K562 (cell line): Measurements from ENCODE around the gene ZNF276. TPM values are rescaled to one million over a fixed set of nuclear protein-coding genes. Genes with fewer than 3 reads are reported as not detected.

Experiments used
- CHD2 ChIP-seq: IDR thresholded peaks from 2 replicates; pipeline ENCODE4 v1.6.1; 2011; ENCODE audit warnings: low read depth, low read length
- DNMT1 ChIP-seq: fragments of 450-650 bp; IDR thresholded peaks from 2 replicates; pipeline ENCODE4 v1.6.1; 2016; ENCODE audit warnings: antibody characterized with exemption, mild to moderate bottlenecking
- FOXA1 ChIP-seq: fragments of 450-650 bp; IDR thresholded peaks from 2 replicates; pipeline ENCODE4 v1.6.1; 2016; ENCODE audit warnings: mild to moderate bottlenecking, borderline replicate concordance
- FOXP1 ChIP-seq: sonication (generic); formaldehyde crosslinking; IDR thresholded peaks from 2 replicates; pipeline ENCODE4 v1.8.0; 2022; ENCODE audit warnings: mild to moderate bottlenecking, missing genetic modification reagents
- HES1 ChIP-seq: fragments of 450-650 bp; IDR thresholded peaks from 2 replicates; pipeline ENCODE4 v1.6.1; 2016; ENCODE audit warnings: low read depth, mild to moderate bottlenecking, moderate library complexity
- ID3 ChIP-seq, 2 experiments: fragments of 250-450 bp in 1 of 2; fragments of 450-650 bp in 1 of 2; sonication (Bioruptor Pico) in 1 of 2; IDR thresholded peaks; 2 replicates each; pipeline versions ENCODE4 v1.6.1 to v1.8.0; 2016 to 2021; ENCODE audit warnings: mild to moderate bottlenecking in 2 of 2, moderate library complexity in 2 of 2, missing compliant biosample characterization in 1 of 2, missing genetic modification characterization in 1 of 2
- KDM1A ChIP-seq, 2 experiments: fragments of 450-650 bp; IDR thresholded peaks; 2 replicates each; pipeline ENCODE4 v1.6.1; 2016; ENCODE audit warnings: mild to moderate bottlenecking in 2 of 2
- MECOM ChIP-seq: fragments of 250-450 bp; sonication (Bioruptor Pico); IDR thresholded peaks from 2 replicates; pipeline ENCODE4 v1.8.0; 2022; ENCODE audit warnings: inconsistent platforms
- NFIX ChIP-seq: fragments of 250-450 bp; sonication (Bioruptor Pico); IDR thresholded peaks from 2 replicates; pipeline ENCODE4 v1.4.0; 2020; ENCODE audit warnings: low read depth, mild to moderate bottlenecking, moderate library complexity
- SFPQ ChIP-seq: fragments of 200-400 bp; formaldehyde crosslinking; IDR thresholded peaks from 2 replicates; pipeline ENCODE4 v1.6.1; 2017; ENCODE audit warnings: mild to moderate bottlenecking, low read depth, low read length, moderate library complexity
- SIRT6 ChIP-seq: IDR thresholded peaks from one replicate; pipeline ENCODE4 v1.6.1; 2012; ENCODE audit warnings: low read depth, mild to moderate bottlenecking, control low read depth, inconsistent platforms, low read length, moderate library complexity
- SMAD1 ChIP-seq: fragments of 150-350 bp; IDR thresholded peaks from 2 replicates; pipeline ENCODE4 v1.6.1; 2014; ENCODE audit warnings: low read length, low read depth; ENCODE audit not compliant: partially characterized antibody
- SNAPC5 ChIP-seq: fragments of 250-450 bp; sonication (Bioruptor Pico); IDR thresholded peaks from 2 replicates; pipeline ENCODE4 v1.8.0; 2021; ENCODE audit warnings: moderate library complexity, mild to moderate bottlenecking, inconsistent platforms
- SP1 ChIP-seq: sonication (generic); formaldehyde crosslinking; IDR thresholded peaks from 2 replicates; pipeline ENCODE4 v1.8.1; 2022; ENCODE audit warnings: mild to moderate bottlenecking, missing genetic modification reagents
- TAF15 ChIP-seq: fragments of 200-400 bp; formaldehyde crosslinking; IDR thresholded peaks from 2 replicates; pipeline ENCODE4 v1.6.1; 2017; ENCODE audit warnings: mild to moderate bottlenecking, low read depth, low read length, moderate library complexity
- VEZF1 ChIP-seq: fragments of 200-800 bp; sonication (Bioruptor generic); IDR thresholded peaks from 2 replicates; pipeline ENCODE4 v1.6.1; 2017; ENCODE audit warnings: missing genetic modification characterization, missing compliant biosample characterization
- ZNF232 ChIP-seq: sonication (generic); formaldehyde crosslinking; IDR thresholded peaks from 2 replicates; pipeline ENCODE4 v1.8.0; 2022; ENCODE audit warnings: mild to moderate bottlenecking, missing genetic modification reagents
- ZNF3 ChIP-seq: fragments of 250-450 bp; sonication (Bioruptor Pico); IDR thresholded peaks from 2 replicates; pipeline ENCODE4 v1.5.0; 2021; ENCODE audit warnings: mild to moderate bottlenecking, moderate library complexity
- ZNF707 ChIP-seq: fragments of 250-450 bp; sonication (Bioruptor Pico); conservative IDR thresholded peaks from 2 replicates; pipeline ENCODE4 v1.8.0; 2022; ENCODE audit warnings: inconsistent platforms, mild to moderate bottlenecking, moderate library complexity
- polyA plus RNA-seq, 8 experiments: library from polyadenylated mRNA; depleted of rRNA in 4 of 8; stranded (reverse) in 5 of 8; unstranded in 3 of 8; fragments of >200 nt; fragmentation: Nextera tagmentation in 2 of 8; fragmentation: Illumina TruSeq in 1 of 8; extraction: Ambion mirVana in 2 of 8; extraction: Trizol in 1 of 8; gene quantifications; 2 replicates each; pipeline versions ENCODE4 v1.2.1 to v1.2.3, GENCODE V29; 2011 to 2014; ENCODE audit warnings: inconsistent platforms in 1 of 8, missing spikeins in 1 of 8
- total RNA-seq, 7 experiments: library from RNA; depleted of rRNA in 6 of 7; stranded (reverse); fragments of >200 nt in 6 of 7; fragmentation: Illumina TruSeq in 2 of 7; extraction: Trizol in 2 of 7; gene quantifications; 2 replicates each; pipeline versions ENCODE4 v1.2.1 to v1.2.3, GENCODE V29; 2011 to 2021; ENCODE audit warnings: low replicate concordance in 1 of 7

Gene ZNF276
- total and polyA plus RNA-seq, 9 of the 15 experiments (the other 6 are each of a cell fraction or from before 2014, with no cell fraction given): 0.49 to 43.9 (median 15.8) TPM

GRCh38 chr16:89701425-89702406 is 19.6 kb upstream of the ZNF276 start, which contains the start of gene SPATA2L (continued):
- TF ChIP-seq HES1: no peak
- TF ChIP-seq ID3 (CRISPR knock-in tag; IDR thresholded peaks at IDR 0.05): no peak
- TF ChIP-seq ID3 (tag; IDR thresholded peaks at IDR 0.05): no peak
- TF ChIP-seq SP1 (CRISPR knock-in tag): peak; percentile 94
- TF ChIP-seq NFIX (CRISPR knock-in tag): no peak
- TF ChIP-seq CHD2: no peak
- TF ChIP-seq FOXA1: no peak
- TF ChIP-seq SIRT6: no peak
- no peak; the same call in 1 of the 2 replicates for TF ChIP-seq FOXP1
- no peak for TF ChIP-seq TAF15
- no peak for TF ChIP-seq SMAD1
- no peak for TF ChIP-seq MECOM (CRISPR knock-in tag)
- TF ChIP-seq DNMT1: no peak
- no peak for TF ChIP-seq SNAPC5
- peak; percentile 69 for TF ChIP-seq VEZF1 (CRISPR knock-in tag)
- TF ChIP-seq ZNF3: no peak
- TF ChIP-seq KDM1A (IDR thresholded peaks at IDR 0.05): no peak
- TF ChIP-seq ZNF232: no peak
- TF ChIP-seq ZNF707 (CRISPR knock-in tag): no peak
- no peak for TF ChIP-seq SFPQ
